ENCODE measurements around the gene GRIK1.

The GRIK1 gene

DNA sequence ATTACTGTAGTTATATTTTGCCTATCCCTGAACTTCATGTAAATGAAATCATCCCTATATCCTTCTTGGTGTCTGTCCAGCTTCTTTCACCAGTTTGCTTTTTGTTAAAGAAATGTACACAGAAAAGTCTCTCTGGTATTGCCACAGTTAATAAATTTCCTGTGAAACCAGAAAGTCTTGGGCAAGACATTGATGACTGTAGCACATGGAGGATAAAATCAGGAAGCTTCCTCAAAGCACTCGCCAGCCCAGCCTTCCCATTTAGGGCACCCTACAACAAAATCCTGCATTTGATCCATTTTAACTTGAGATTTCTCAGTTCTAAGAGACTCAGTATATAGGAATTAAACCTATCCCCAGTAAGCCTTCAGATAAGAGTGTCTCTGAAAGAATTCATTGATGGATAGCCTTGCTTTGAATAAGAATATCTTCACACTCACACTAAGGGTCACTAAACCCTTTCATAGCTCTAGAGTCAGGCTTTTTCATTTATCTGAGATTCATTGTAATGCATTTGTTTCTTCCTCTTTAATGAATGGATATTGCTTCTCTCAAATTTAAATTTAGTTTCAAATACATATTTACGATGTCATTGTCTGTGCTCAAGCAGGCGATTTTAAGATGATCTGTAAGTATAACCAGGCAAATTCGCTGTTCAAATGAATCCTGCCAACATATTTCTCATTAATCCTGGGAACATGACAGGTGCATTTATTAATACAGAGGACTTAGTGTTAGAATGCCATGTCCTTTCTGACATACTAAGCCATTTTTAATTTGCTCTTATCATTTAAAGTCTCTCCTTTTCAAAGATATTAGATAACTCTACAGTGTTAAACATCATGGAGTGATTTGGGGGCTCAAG, 153.1 kb downstream of the GRIK1 start:
- DNase-seq (ENCODE audit: low spot score), result no peak

GRCh38 chr21:29777160-29777559, 162.6 kb downstream of the GRIK1 start:
- DNase-seq (ENCODE audit: low spot score), result no peak

GRCh38 chr21:29775462-29775861, 164.3 kb downstream of the GRIK1 start:
- no peak for DNase-seq (ENCODE audit: low spot score)

- no peak for DNase-seq (ENCODE audit: low spot score)
Observed at GRCh38 chr21:29771491-29772066, 168.2 kb downstream of the GRIK1 start.

DNA sequence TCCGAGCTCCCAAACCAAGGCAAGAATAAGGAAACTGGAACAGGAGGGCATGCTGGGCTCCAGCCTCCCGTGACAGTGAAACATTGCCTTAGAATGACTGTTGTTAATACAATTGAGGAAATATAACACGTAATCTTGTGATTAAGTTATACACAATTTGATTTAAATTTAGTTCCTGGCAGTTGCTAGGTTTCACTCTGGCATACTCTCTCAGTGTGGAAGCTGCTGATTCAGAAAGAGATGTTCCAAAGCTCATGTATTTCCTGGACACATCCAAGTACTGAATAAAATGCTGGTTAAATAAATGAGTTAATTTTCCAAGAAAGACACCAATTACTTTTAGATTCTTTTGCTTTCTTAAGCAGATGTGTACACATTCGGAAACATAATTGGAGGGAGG, 176.1 kb downstream of the GRIK1 start:
- DNase-seq (ENCODE audit: low spot score), result no peak

GRCh38 chr21:29762570-29763082, 177.2 kb downstream of the GRIK1 start:
- no peak for DNase-seq (ENCODE audit: low spot score)

GRCh38 chr21:29753216-29753615, 186.6 kb downstream of the GRIK1 start:
- peak; percentile 40 for DNase-seq (ENCODE audit: low spot score)

- DNase-seq (ENCODE audit: low spot score), result no peak
Observed at GRCh38 chr21:29751473-29752185, 188.2 kb downstream of the GRIK1 start.

DNA sequence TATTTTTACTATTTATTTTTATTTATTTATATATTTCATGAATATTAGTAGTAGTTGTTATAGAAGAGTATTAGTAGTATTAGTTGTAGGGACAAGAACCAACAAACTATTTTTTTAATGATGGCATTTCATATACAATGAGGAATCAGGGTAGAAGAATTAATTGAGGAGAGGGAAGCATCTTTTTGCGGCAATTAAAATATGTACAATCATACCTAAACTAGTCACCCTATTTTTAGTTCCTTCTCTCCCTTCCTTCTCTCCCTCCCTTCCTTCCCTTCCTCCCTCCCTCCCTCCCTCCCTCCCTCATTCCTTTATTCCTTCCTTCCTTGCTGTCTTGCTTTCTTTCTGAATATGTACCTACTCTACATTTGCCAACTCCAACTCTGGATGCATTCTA, 189.8 kb downstream of the GRIK1 start:
- no peak for DNase-seq (ENCODE audit: low spot score)

DNA sequence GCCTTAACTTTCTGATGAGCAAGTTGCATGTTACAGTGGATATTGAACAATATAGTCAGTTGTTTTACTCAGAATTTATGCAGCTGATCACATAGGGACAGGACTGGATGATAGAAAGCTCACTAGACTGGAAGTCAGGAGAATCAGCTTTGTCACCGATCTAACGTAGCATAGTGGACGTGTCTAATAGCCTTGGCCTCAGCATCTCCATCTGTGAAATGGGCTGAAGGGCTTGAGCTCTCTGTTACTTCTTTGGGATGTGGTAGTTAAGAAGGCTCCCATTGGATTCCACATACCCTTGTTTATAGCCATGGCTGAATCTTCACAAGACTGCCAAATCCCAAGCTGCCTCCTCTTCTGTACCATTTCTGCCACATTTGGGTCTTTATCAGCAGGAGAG, 190.6 kb downstream of the GRIK1 start:
- DNase-seq (ENCODE audit: low spot score), result no peak

DNA sequence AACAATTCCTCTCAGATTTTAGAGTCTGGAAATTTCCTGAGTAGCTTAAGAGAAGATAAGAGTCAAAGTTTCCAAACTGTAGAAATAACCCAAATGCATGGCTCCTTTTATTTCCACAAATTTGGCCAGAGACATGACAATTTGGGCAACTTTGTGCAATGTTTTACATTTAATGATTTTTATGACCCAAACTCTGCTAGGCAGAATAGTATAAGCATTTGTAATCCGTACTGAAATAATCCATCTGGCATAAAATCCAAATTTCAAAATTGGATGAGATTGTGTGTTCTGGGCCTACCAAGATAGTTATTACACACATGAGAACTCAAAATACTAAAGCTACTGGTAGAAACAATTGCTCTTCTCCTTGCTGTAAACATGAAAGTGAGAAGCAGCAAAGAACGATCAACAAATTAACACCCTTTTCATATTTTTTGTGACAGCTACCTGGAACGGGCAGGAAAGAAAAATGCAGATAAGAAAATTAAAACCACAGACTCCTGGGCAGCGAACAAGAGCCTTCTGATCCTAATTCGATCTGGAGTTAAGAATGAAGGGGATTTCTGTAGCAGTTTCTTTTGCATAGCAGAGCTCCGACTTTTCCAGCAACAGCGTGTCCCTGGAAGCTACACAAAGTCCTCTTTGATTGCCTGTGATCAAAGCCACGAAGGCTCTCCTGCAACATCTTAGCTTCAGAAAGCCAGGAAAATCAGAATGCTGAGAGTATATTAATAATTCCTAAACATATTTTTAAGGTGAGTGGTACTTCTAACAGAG, 191.2 kb downstream of the GRIK1 start:
- DNase-seq (ENCODE audit: low spot score), result peak; percentile 81

GRCh38 chr21:29741761-29742160, 198.0 kb downstream of the GRIK1 start:
- peak; percentile 69 for DNase-seq (ENCODE audit: low spot score)

DNA sequence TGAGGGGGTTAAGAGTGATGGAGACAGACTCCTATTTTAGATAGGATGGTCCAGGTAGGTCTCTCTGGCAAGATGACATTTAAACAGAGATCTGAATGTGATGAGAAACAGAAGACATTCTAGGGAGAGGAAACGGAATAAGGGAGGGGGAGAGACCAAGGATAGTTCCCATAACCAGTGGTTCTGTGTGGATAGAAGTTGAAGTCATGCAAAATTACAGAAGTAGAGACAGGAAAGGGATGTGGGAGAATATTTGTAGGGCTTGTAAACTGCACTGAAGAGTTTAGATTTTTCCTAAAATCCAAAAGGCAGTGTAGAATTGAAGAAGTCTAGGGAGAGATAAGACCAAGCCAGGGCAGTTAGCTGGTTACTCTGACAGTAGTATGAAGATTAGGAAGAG, 200.6 kb downstream of the GRIK1 start:
- DNase-seq (ENCODE audit: low spot score), result no peak

- no peak for DNase-seq (ENCODE audit: low spot score)
Observed at GRCh38 chr21:29738730-29739129, 201.1 kb downstream of the GRIK1 start.

DNA sequence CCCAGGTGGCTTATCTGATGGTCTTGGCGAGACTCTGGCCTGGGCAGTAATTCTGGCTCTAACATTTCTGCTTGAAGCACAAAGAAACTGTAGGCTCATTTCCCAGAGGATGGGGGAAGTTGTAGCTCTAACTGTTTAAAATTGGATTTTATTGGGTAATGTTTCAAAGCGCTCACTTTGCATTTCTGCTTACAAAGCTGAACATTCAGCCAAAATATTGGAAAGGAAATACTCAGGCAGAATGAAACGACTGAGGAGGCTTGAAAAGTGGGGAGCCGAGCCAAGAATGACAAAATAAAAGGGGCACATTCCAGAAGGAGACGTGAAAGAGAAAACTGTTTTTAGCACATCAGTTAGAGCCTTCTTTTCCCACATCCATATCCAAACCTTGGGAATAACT, 202.6 kb downstream of the GRIK1 start:
- peak; percentile 66 for DNase-seq (ENCODE audit: low spot score)

DNA sequence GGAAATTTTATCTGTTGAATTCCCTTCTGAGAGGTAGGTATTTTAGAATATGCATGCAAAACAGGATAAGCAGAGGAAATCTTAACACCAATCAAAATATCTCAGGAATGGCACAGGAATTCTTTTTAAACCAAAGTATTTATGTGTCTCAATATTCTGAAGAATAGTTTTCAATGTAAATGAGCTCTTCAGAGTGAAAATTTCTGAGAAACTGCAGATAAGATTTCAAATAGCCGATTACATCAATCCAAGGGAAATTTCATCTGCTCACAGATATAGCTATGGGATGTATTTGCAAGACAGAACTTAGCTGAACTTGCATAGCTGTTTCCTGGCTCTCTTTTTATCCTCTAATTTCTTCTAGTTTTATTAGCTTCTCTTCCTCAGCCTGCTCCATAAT, 209.5 kb downstream of the GRIK1 start:
- DNase-seq (ENCODE audit: low spot score), result no peak

- DNase-seq (ENCODE audit: low spot score), result no peak
Observed at GRCh38 chr21:29726044-29726443, 213.8 kb downstream of the GRIK1 start.

DNA sequence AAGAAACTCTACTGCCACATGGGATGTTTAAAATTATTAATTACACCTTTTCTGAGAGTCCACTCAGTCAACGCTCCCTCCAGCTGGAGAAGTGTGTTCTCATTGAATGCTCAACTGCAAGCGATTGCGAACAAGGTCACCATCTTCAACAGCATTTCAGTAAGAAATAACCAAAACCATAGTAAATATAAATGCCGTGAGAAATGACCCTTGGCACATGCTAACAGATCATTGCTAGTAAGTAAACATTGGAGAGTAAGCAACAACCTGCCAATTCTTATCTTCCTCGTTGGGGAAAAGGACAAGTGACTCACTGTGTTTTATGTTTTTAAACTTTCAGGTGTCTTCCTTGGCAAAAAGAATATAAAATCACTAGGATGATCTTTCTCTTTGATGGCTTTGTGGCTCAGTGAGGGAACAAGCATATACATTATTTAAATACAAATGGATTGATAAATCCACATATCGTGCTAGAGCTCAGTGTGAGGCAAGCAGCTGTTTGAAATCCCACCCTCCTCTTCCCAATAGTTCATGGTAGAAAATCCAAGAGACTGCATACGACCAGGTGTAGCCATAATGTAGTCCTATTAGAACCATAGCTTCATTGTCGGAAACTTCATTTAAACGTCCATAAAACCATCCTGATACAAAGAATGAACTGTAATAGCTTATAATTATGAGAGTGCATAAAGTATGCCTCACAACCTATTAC, 214.6 kb downstream of the GRIK1 start:
- DNase-seq (ENCODE audit: low spot score), result no peak

DNA sequence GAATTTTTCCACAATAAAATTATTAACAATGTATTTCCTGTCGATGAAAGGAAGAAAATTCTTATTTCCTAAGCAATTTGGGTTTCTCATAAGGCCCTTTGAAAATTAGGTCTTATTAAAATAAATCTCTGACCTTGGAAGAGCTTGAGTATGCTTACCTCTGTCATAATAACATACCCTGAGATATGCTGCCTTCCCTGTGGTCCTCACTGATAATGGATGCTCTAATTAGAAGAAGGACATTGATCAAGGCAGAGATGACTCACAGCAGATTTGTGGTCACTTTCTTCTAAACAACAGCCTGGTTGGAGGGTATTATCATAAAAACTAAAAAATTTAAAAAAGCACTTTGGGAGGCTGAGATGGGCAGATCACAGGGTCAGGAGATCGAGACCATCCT, 217.8 kb downstream of the GRIK1 start:
- no peak for DNase-seq (ENCODE audit: low spot score)

DNA sequence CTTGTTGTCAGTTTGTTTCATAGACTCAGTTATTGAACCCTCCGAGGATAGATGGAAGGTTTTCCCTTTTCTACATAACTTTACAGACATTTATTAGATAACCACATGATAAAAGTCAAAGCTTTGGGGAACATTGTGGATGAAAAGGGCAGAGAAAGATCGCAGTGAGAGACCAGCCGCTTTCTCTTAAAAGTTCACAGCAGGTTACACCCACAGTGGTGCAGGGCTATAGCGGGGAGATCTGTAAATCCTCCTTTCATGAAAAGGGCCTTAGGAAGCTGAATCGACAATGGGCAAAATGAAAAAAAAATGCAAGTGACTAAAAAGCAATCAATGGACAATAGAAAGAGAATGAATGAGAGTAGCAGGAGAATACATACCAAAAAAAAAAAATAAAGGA, 218.6 kb downstream of the GRIK1 start:
- no peak for DNase-seq (ENCODE audit: low spot score)

DNA sequence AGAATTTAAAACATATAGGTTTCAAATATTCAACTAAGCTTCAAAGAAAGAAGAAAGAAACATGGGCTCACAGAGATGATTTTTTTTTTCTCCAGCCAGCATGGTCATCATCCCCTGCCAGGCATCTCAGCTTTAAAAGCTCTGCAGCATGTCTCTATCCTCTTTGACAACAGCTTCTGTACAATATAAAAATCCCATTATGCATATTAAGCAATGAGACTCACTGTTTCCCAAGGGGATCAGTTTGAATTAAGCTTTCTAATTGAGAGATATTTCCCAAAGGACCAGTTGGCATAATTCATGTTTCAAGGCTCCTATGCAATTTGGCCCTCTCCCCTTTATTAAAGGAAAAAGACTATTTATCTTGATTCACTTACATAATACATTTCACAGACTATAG, 220.3 kb downstream of the GRIK1 start:
- no peak for DNase-seq (ENCODE audit: low spot score)

Measured in pons (tissue), 1 donor.